OCI-LY1 (cell line): ENCODE results near the gene MAN1A1.

ENCODE experiments used
- EZH2 ChIP-seq: fragments of 200-600 bp; sonication (generic), shearing (Covaris generic); IDR thresholded peaks from 2 replicates; pipeline ENCODE4 v1.8.0; 2017; ENCODE audit warnings: borderline replicate concordance, mixed run types, mild to moderate bottlenecking, antibody characterized with exemption, low read length, moderate library complexity, mixed read lengths
- TF ChIP-seq, protein P1 (sequence below): fragments of 200-600 bp; sonication (generic), shearing (Covaris generic); IDR thresholded peaks from 2 replicates; pipeline ENCODE4 v1.5.1; 2017; ENCODE audit warnings: mild to moderate bottlenecking, antibody characterized with exemption, low read length, moderate library complexity, mixed read lengths

DNA sequence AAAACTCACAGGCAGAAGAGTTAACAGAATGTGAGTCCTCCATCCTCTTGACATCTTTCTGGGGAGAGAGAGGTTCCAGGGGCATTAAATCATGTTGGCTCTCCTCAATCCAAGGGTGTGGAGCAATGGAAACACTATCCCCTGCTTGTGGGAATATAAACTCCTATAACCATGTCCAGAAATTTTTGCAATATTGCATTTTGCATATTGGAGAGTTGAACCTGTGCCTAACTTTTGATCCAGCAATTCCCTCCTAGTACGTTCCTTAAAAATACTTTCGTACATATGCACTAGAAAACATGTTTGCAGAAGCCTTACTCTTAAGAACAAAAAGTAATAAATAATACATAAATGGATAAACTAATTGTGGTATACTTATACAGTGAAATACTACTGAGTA, 214.8 kb downstream of the MAN1A1 start:
- TF ChIP-seq, protein P1, sequence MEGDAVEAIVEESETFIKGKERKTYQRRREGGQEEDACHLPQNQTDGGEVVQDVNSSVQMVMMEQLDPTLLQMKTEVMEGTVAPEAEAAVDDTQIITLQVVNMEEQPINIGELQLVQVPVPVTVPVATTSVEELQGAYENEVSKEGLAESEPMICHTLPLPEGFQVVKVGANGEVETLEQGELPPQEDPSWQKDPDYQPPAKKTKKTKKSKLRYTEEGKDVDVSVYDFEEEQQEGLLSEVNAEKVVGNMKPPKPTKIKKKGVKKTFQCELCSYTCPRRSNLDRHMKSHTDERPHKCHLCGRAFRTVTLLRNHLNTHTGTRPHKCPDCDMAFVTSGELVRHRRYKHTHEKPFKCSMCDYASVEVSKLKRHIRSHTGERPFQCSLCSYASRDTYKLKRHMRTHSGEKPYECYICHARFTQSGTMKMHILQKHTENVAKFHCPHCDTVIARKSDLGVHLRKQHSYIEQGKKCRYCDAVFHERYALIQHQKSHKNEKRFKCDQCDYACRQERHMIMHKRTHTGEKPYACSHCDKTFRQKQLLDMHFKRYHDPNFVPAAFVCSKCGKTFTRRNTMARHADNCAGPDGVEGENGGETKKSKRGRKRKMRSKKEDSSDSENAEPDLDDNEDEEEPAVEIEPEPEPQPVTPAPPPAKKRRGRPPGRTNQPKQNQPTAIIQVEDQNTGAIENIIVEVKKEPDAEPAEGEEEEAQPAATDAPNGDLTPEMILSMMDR, result no peak
- TF ChIP-seq EZH2, result no peak
